Activated CD4-positive, alpha-beta T cell treated with anti-CD3 and anti-CD28 coated beads, Interleukin-2, amount 10 ng/mL, durations not matched to agents 24 days and 14 days (primary cell): ENCODE data around the gene PTPN1. TPM values are rescaled to one million over a fixed set of nuclear protein-coding genes. Genes with fewer than 3 reads are reported as not detected.
A peak's percentile ranks its signal among the peaks of the same experiment; 100 is the strongest.

Experiments
- DNase-seq: peaks from one replicate; pipeline ENCODE4 v3.0.0; 2022
- H3K27ac Mint-ChIP-seq: one replicate; pipeline ENCODE4 v1.8.0; 2022; ENCODE audit warnings: mild to moderate bottlenecking, mixed read lengths
- H3K27me3 Mint-ChIP-seq: one replicate; pipeline ENCODE4 v1.8.0; 2022; ENCODE audit warnings: mixed read lengths
- H3K36me3 Mint-ChIP-seq: one replicate; pipeline ENCODE4 v1.8.0; 2022; ENCODE audit warnings: low read depth, mild to moderate bottlenecking, mixed read lengths
- H3K4me1 Mint-ChIP-seq: one replicate; pipeline ENCODE4 v1.8.0; 2021; ENCODE audit warnings: mixed read lengths
- H3K4me3 Mint-ChIP-seq: one replicate; pipeline ENCODE4 v1.8.0; 2022; ENCODE audit warnings: mild to moderate bottlenecking, moderate library complexity, mixed read lengths
- H3K9me3 Mint-ChIP-seq: one replicate; pipeline ENCODE4 v1.8.0; 2021; ENCODE audit warnings: mixed read lengths
- intact Hi-C: fragments of 100-400 bp; cut with micrococcal nuclease; formaldehyde crosslinking; loops from one replicate; pipeline ENCODE4 v1.15.1; 2023
- total RNA-seq: library from RNA; stranded (reverse); gene quantifications from 2 replicates; pipeline ENCODE4 v1.2.3, GENCODE V29; 2022

The PTPN1 gene
- total RNA-seq, 1 donor from 2014 or later = 62.9 TPM

GRCh38 chr20:50513169-50514034 lies 3.2 kb downstream of the PTPN1 start:
- Mint-ChIP-seq H3K4me1 (peaks cover 70% of the 10 kb centered on the region), H3K36me3 (peaks cover 33% of the 10 kb centered on the region), H3K4me3 (peak overlapping the region; percentile 98), H3K27ac (peak overlapping the region; percentile 92), H3K9me3 (no peaks in the 10 kb centered on the region), H3K27me3 (no peaks in the 10 kb centered on the region)
- intact Hi-C loops = loop anchor here (5.0 to 10.0 kb wide), 2 partner anchors 221 to 921 kb away; partner anchors contain the start of gene PARD6B
- DNase-seq = no peak

GRCh38 chr20:50514035-50514337 lies 3.8 kb downstream of the PTPN1 start:
- Mint-ChIP-seq H3K27me3 (no peaks in the 10 kb centered on the region), H3K27ac (peak overlapping the region; percentile 92), H3K36me3 (peaks cover 33% of the 10 kb centered on the region), H3K9me3 (no peaks in the 10 kb centered on the region), H3K4me1 (peaks cover 71% of the 10 kb centered on the region), H3K4me3 (peak overlapping the region; percentile 98)
- DNase-seq = no peak
- intact Hi-C loops = loop anchor here (5.0 to 10.0 kb wide), 2 partner anchors 221 to 922 kb away; partner anchors contain the start of gene PARD6B

GRCh38 chr20:50514750-50515149 lies 4.6 kb downstream of the PTPN1 start:
- H3K4me3 Mint-ChIP-seq = peak overlapping the region; percentile 98
- intact Hi-C loops = loop anchor here (5.0 to 10.0 kb wide), 2 partner anchors 220 to 922 kb away; partner anchors contain the start of gene PARD6B
- no peaks in the 10 kb centered on the region for H3K9me3 Mint-ChIP-seq
- peak overlapping the region; percentile 92 for H3K27ac Mint-ChIP-seq
- H3K4me1 Mint-ChIP-seq = peaks cover 75% of the 10 kb centered on the region
- H3K27me3 Mint-ChIP-seq = no peaks in the 10 kb centered on the region
- H3K36me3 Mint-ChIP-seq = peaks cover 36% of the 10 kb centered on the region
- peak; percentile 64 for DNase-seq

- peaks cover 40% of the 10 kb centered on the region for H3K36me3 Mint-ChIP-seq
- intact Hi-C loops = loop anchor here (10.0 kb wide), 1 partner anchor 219 kb away; the partner anchor contains the start of gene PARD6B
- H3K27me3 Mint-ChIP-seq = no peaks in the 10 kb centered on the region
- H3K9me3 Mint-ChIP-seq = no peaks in the 10 kb centered on the region
- H3K4me1 Mint-ChIP-seq = peaks cover 78% of the 10 kb centered on the region
- no peak for DNase-seq
- peak overlapping the region; percentile 98 for H3K4me3 Mint-ChIP-seq
- H3K27ac Mint-ChIP-seq = peak overlapping the region; percentile 94
Observed at GRCh38 chr20:50515471-50516106, 5.4 kb downstream of the PTPN1 start.

- peak overlapping the region; percentile 94 for H3K27ac Mint-ChIP-seq
- H3K9me3 Mint-ChIP-seq = no peaks in the 10 kb centered on the region
- peaks cover 79% of the 10 kb centered on the region for H3K4me1 Mint-ChIP-seq
- DNase-seq = peak; percentile 69
- intact Hi-C loops = loop anchor here (10.0 kb wide), 1 partner anchor 218 kb away; the partner anchor contains the start of gene PARD6B
- H3K4me3 Mint-ChIP-seq = peak overlapping the region; percentile 85
- H3K36me3 Mint-ChIP-seq = peaks cover 36% of the 10 kb centered on the region
- no peaks in the 10 kb centered on the region for H3K27me3 Mint-ChIP-seq
Observed at GRCh38 chr20:50516180-50516934, 6.2 kb downstream of the PTPN1 start.

- Mint-ChIP-seq H3K36me3 (peaks cover 38% of the 10 kb centered on the region), H3K4me1 (peaks cover 82% of the 10 kb centered on the region), H3K4me3 (peak overlapping the region; percentile 85), H3K27ac (peak overlapping the region; percentile 94), H3K9me3 (no peaks in the 10 kb centered on the region), H3K27me3 (no peaks in the 10 kb centered on the region)
- intact Hi-C loops = loop anchor here (10.0 kb wide), 1 partner anchor 218 kb away; the partner anchor contains the start of gene PARD6B
- peak; percentile 60 for DNase-seq
Observed at GRCh38 chr20:50516935-50517816, 7.0 kb downstream of the PTPN1 start.

- H3K4me3 Mint-ChIP-seq = peak overlapping the region; percentile 85
- peak overlapping the region; percentile 94 for H3K27ac Mint-ChIP-seq
- intact Hi-C loops = loop anchor here (1.0 to 10.0 kb wide), 4 partner anchors 7 to 217 kb away; partner anchors contain the start of genes PARD6B and PTPN1
- H3K9me3 Mint-ChIP-seq = no peaks in the 10 kb centered on the region
- H3K36me3 Mint-ChIP-seq = peaks cover 34% of the 10 kb centered on the region
- DNase-seq = peak; percentile 81
- H3K27me3 Mint-ChIP-seq = no peaks in the 10 kb centered on the region
- H3K4me1 Mint-ChIP-seq = peaks cover 76% of the 10 kb centered on the region
Observed at GRCh38 chr20:50517817-50518154, 7.6 kb downstream of the PTPN1 start.

- H3K4me1 Mint-ChIP-seq = peaks cover 76% of the 10 kb centered on the region
- DNase-seq = peak; percentile 74
- peak overlapping the region; percentile 85 for H3K4me3 Mint-ChIP-seq
- intact Hi-C loops = loop anchor here (1.0 to 10.0 kb wide), 4 partner anchors 8 to 217 kb away; partner anchors contain the start of genes PARD6B and PTPN1
- peak overlapping the region; percentile 94 for H3K27ac Mint-ChIP-seq
- H3K9me3 Mint-ChIP-seq = no peaks in the 10 kb centered on the region
- H3K36me3 Mint-ChIP-seq = peaks cover 35% of the 10 kb centered on the region
- no peaks in the 10 kb centered on the region for H3K27me3 Mint-ChIP-seq
Observed at GRCh38 chr20:50518270-50518721, 8.1 kb downstream of the PTPN1 start.

GRCh38 chr20:50519036-50519762 lies 9.0 kb downstream of the PTPN1 start:
- DNase-seq = peak; percentile 82
- intact Hi-C loops = loop anchor here (1.0 to 10.0 kb wide), 5 partner anchors 28 to 216 kb away; partner anchors contain the start of gene PARD6B
- no peaks in the 10 kb centered on the region for H3K27me3 Mint-ChIP-seq
- H3K4me3 Mint-ChIP-seq = peak overlapping the region; percentile 85
- peaks cover 38% of the 10 kb centered on the region for H3K36me3 Mint-ChIP-seq
- H3K9me3 Mint-ChIP-seq = no peaks in the 10 kb centered on the region
- peak overlapping the region; percentile 94 for H3K27ac Mint-ChIP-seq
- H3K4me1 Mint-ChIP-seq = peaks cover 78% of the 10 kb centered on the region

- Mint-ChIP-seq H3K9me3 (no peaks in the 10 kb centered on the region), H3K4me1 (peaks cover 67% of the 10 kb centered on the region), H3K27me3 (no peaks in the 10 kb centered on the region), H3K36me3 (peaks cover 32% of the 10 kb centered on the region), H3K27ac (peak overlapping the region; percentile 94), H3K4me3 (peak overlapping the region; percentile 85)
- intact Hi-C loops = no loop called here
- DNase-seq = peak; percentile 81
Observed at GRCh38 chr20:50520222-50520880, 10.2 kb downstream of the PTPN1 start.

GRCh38 chr20:50521221-50522052 lies 11.3 kb downstream of the PTPN1 start:
- intact Hi-C loops = no loop called here
- peaks cover 58% of the 10 kb centered on the region for H3K4me1 Mint-ChIP-seq
- H3K27ac Mint-ChIP-seq = peak overlapping the region; percentile 75
- no peaks in the 10 kb centered on the region for H3K27me3 Mint-ChIP-seq
- no peak for DNase-seq
- H3K4me3 Mint-ChIP-seq = peak overlapping the region; percentile 29
- H3K9me3 Mint-ChIP-seq = no peaks in the 10 kb centered on the region
- H3K36me3 Mint-ChIP-seq = peaks cover 28% of the 10 kb centered on the region
